HEK293 (cell line): ENCODE data around the gene JOSD2.
A peak's percentile ranks its signal among the peaks of the same experiment; 100 is the strongest.

Experiments used
- CTCF ChIA-PET: fragments of 350-600 bp; formaldehyde crosslinking; extraction: SDS; loops from one replicate; lab custom pipeline; 2021; ENCODE audit warnings: antibody characterized with exemption; lab: Yijun Ruan, JAX
- POLR2A ChIA-PET: fragments of 300-600 bp; formaldehyde crosslinking; extraction: SDS; loops from one replicate; lab custom pipeline; 2020; ENCODE audit warnings: antibody characterized with exemption, inconsistent platforms; lab: Yijun Ruan, JAX
- H3K27ac ChIP-seq: fragments of 200-500 bp; sonication (Bioruptor generic); 2 replicates; pipeline ENCODE4 v1.5.1; 2014; ENCODE audit warnings: low read depth, low read length, control low read depth, inconsistent platforms; ENCODE audit errors: extremely low read depth
- H3K36me3 ChIP-seq, 2 experiments: fragments of 200-500 bp in 1 of 2; sonication (Bioruptor generic) in 1 of 2; 1 replicate in 1 of 2; 2 replicates in 1 of 2; pipeline ENCODE4 v1.5.1; 2014 to 2017; ENCODE audit warnings: inconsistent platforms in 2 of 2, low read length in 2 of 2; ENCODE audit not compliant: control insufficient read depth in 2 of 2, insufficient read depth in 1 of 2
- H3K4me1 ChIP-seq: fragments of 200-500 bp; sonication (Bioruptor generic); 2 replicates; pipeline ENCODE4 v1.5.1; 2014; ENCODE audit warnings: mild to moderate bottlenecking, low read length, inconsistent platforms; ENCODE audit not compliant: control insufficient read depth, insufficient read depth
- H3K4me3 ChIP-seq: 2 replicates; pipeline ENCODE4 v1.5.1; 2011; ENCODE audit warnings: low read depth, mild to moderate bottlenecking, control low read depth, low read length, moderate library complexity
- H3K9me3 ChIP-seq: fragments of 200-500 bp; sonication (Bioruptor generic); 2 replicates; pipeline ENCODE4 v1.5.1; 2014; ENCODE audit warnings: low read depth, low read length, inconsistent platforms; ENCODE audit not compliant: control insufficient read depth, insufficient read depth
- GLIS1 ChIP-seq: fragments of 450-650 bp; formaldehyde crosslinking; IDR thresholded peaks from 2 replicates; pipeline ENCODE4 v1.5.1; 2016; ENCODE audit warnings: missing biosample characterization, missing genetic modification characterization
- KLF1 ChIP-seq: fragments of 450-650 bp; formaldehyde crosslinking; IDR thresholded peaks from 2 replicates; pipeline ENCODE4 v1.5.1; 2016; ENCODE audit warnings: missing biosample characterization, missing genetic modification characterization
- MZF1 ChIP-seq: fragments of 450-650 bp; formaldehyde crosslinking; IDR thresholded peaks from 2 replicates; pipeline ENCODE4 v1.5.1; 2017; ENCODE audit warnings: missing biosample characterization, missing genetic modification characterization, borderline replicate concordance
- RBAK ChIP-seq: fragments of 450-650 bp; formaldehyde crosslinking; IDR thresholded peaks from 2 replicates; pipeline ENCODE4 v1.5.1; 2016; ENCODE audit warnings: missing biosample characterization, missing genetic modification characterization
- ZBTB20 ChIP-seq: fragments of 450-650 bp; formaldehyde crosslinking; IDR thresholded peaks from 2 replicates; pipeline ENCODE4 v1.5.1; 2016; ENCODE audit warnings: missing biosample characterization, missing genetic modification characterization
- ZBTB21 ChIP-seq: fragments of 450-650 bp; formaldehyde crosslinking; IDR thresholded peaks from 2 replicates; pipeline ENCODE4 v1.5.1; 2017; ENCODE audit warnings: missing biosample characterization, missing genetic modification characterization
- ZNF132 ChIP-seq: fragments of 450-650 bp; formaldehyde crosslinking; IDR thresholded peaks from 2 replicates; pipeline ENCODE4 v1.5.1; 2017; ENCODE audit warnings: missing biosample characterization, missing genetic modification characterization, borderline replicate concordance
- ZNF2 ChIP-seq: fragments of 450-650 bp; formaldehyde crosslinking; IDR thresholded peaks from 2 replicates; pipeline ENCODE4 v1.5.1; 2016; ENCODE audit warnings: missing biosample characterization, missing genetic modification characterization
- ZNF623 ChIP-seq: fragments of 450-650 bp; formaldehyde crosslinking; IDR thresholded peaks from 2 replicates; pipeline ENCODE4 v1.5.1; 2016; ENCODE audit warnings: missing biosample characterization, missing genetic modification characterization
- ZNF777 ChIP-seq: fragments of 450-650 bp; formaldehyde crosslinking; IDR thresholded peaks from 2 replicates; pipeline ENCODE4 v1.5.1; 2017; ENCODE audit warnings: missing biosample characterization, missing genetic modification characterization, borderline replicate concordance
- TF ChIP-seq, protein P1 (sequence below): fragments of 450-650 bp; IDR thresholded peaks from 2 replicates; pipeline ENCODE4 v1.5.1; 2018; ENCODE audit warnings: missing biosample characterization, mild to moderate bottlenecking, missing genetic modification characterization
- TF ChIP-seq, protein P2 (sequence below): fragments of 450-650 bp; formaldehyde crosslinking; IDR thresholded peaks from 2 replicates; pipeline ENCODE4 v1.5.1; 2016; ENCODE audit warnings: missing biosample characterization, missing genetic modification characterization
- TF ChIP-seq, protein P3 (sequence below): fragments of 450-650 bp; formaldehyde crosslinking; IDR thresholded peaks from 2 replicates; pipeline ENCODE4 v1.5.1; 2016; ENCODE audit warnings: missing biosample characterization, missing genetic modification characterization
- TF ChIP-seq, protein P4 (sequence below): fragments of 450-650 bp; formaldehyde crosslinking; IDR thresholded peaks from 2 replicates; pipeline ENCODE4 v1.5.1; 2016; ENCODE audit warnings: missing biosample characterization, missing genetic modification characterization, borderline replicate concordance
- TF ChIP-seq, protein P5 (sequence below): fragments of 450-650 bp; formaldehyde crosslinking; IDR thresholded peaks from 2 replicates; pipeline ENCODE4 v1.5.1; 2016; ENCODE audit warnings: missing biosample characterization, missing genetic modification characterization

The JOSD2 gene

DNA sequence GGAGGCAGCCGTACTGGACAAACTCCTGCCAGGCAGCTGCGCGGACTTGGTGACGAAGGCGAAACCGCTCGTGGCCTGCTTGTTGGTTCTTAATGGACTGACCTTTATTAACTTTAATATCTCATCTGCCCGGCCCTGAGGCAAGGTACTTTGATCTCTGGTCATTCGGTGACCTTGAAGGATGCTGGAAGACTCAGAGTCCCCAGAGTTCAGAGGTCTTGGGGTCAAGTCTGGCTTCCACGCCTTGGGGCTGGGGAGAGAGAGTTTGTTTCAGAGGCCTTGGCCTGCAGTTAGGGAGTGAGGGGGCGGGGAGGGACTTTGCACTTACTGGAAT is 44.3 kb downstream of the JOSD2 start (continued):
- TF ChIP-seq ZBTB21 (tag by site-specific recombination) (no peak), ZNF2 (tag by site-specific recombination) (no peak), ZBTB20 (tag by site-specific recombination) (no peak), RBAK (tag by site-specific recombination) (no peak)
- TF ChIP-seq, protein P1, sequence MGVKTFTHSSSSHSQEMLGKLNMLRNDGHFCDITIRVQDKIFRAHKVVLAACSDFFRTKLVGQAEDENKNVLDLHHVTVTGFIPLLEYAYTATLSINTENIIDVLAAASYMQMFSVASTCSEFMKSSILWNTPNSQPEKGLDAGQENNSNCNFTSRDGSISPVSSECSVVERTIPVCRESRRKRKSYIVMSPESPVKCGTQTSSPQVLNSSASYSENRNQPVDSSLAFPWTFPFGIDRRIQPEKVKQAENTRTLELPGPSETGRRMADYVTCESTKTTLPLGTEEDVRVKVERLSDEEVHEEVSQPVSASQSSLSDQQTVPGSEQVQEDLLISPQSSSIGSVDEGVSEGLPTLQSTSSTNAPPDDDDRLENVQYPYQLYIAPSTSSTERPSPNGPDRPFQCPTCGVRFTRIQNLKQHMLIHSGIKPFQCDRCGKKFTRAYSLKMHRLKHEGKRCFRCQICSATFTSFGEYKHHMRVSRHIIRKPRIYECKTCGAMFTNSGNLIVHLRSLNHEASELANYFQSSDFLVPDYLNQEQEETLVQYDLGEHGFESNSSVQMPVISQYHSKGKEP = no peak
- TF ChIP-seq, protein P2, sequence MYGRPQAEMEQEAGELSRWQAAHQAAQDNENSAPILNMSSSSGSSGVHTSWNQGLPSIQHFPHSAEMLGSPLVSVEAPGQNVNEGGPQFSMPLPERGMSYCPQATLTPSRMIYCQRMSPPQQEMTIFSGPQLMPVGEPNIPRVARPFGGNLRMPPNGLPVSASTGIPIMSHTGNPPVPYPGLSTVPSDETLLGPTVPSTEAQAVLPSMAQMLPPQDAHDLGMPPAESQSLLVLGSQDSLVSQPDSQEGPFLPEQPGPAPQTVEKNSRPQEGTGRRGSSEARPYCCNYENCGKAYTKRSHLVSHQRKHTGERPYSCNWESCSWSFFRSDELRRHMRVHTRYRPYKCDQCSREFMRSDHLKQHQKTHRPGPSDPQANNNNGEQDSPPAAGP = no peak

DNA sequence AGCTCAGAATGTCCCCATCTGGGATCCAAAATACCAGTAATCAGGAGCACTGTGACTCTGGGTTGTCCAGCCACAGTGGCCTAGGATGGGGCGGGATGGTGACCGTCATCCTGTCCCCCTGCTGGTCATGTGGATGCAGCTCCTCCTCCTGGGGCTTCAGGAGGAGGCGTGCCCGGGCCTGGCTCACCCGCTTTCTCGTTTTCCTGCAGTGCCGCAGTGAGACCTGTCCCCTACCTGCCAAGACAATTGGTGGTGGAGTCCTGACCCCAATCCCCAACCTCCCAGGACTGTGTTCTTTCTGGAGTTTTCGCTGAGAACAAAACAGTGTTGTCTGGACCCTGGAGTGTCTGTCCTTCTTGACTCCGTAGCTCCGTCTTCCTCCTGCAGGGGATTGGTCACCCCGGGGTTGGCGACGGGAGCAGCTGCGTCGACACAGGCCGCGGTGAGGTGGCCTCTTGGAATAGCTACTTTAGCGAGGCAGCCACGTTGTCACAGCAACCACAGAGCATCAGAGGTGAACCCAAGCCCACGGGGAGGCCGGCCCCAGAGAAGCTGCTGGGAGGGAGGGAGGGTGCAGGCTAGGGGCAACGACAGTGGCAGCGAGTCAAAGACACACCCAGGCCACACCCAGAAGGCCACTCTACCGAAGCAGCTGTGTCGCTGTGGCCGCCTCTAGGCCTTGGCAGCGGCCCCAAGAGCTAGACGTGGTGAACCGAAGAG is 44.8 kb downstream of the JOSD2 start:
- Histone ChIP-seq H3K27ac (no peak overlapping the region), H3K36me3 (no peaks in the 10 kb centered on the region), H3K4me3 (no peak overlapping the region), H3K4me1 (no peaks in the 10 kb centered on the region), H3K9me3 (no peaks in the 10 kb centered on the region)
- TF ChIP-seq KLF1 (tag by site-specific recombination) (peak; percentile 81), GLIS1 (tag by site-specific recombination) (no peak)
- TF ChIP-seq, protein P3, sequence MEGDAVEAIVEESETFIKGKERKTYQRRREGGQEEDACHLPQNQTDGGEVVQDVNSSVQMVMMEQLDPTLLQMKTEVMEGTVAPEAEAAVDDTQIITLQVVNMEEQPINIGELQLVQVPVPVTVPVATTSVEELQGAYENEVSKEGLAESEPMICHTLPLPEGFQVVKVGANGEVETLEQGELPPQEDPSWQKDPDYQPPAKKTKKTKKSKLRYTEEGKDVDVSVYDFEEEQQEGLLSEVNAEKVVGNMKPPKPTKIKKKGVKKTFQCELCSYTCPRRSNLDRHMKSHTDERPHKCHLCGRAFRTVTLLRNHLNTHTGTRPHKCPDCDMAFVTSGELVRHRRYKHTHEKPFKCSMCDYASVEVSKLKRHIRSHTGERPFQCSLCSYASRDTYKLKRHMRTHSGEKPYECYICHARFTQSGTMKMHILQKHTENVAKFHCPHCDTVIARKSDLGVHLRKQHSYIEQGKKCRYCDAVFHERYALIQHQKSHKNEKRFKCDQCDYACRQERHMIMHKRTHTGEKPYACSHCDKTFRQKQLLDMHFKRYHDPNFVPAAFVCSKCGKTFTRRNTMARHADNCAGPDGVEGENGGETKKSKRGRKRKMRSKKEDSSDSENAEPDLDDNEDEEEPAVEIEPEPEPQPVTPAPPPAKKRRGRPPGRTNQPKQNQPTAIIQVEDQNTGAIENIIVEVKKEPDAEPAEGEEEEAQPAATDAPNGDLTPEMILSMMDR (tag by site-specific recombination) = 0 out of 2 replicates have a peak, but pooled peaks have one; percentile 14
- ChIA-PET CTCF (interaction anchor here (1.0 to 2.8 kb wide), 6 partner anchors 18 to 109 kb away, joined by 3 to 11 read pairs (median 3); no protein-coding TSS in a partner anchor), POLR2A (interaction anchor here (0.6 to 1.7 kb wide), 5 partner anchors 11 to 137 kb away, joined by 3 to 5 read pairs (median 5); partner anchors contain the start of gene POLD1)

DNA sequence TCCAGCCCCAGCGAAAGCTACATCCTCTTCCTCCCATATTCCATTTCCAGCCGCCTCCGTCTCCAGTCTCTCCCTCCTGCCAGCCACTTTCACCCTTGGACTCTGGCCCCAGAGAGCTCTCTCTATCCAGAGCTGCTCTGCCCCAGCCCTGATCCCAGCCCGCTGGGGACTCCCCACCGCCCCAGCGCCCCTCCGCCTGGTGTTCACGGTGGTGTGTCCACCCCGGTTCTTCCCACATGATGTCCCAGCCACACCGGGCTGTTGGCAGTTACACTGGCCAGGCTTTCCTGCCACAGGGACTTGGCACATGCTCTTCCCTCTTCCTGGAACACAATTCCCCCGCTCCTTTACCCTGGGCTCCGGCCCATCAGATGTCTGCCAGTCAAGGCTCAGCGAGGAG is 46.0 kb downstream of the JOSD2 start:
- no peaks in the 10 kb centered on the region for H3K36me3 ChIP-seq
- no peaks in the 10 kb centered on the region for H3K4me1 ChIP-seq
- POLR2A ChIA-PET = interaction anchor here (1.1 to 1.7 kb wide), 3 partner anchors 9 to 96 kb away, joined by 3 to 5 read pairs (median 5); partner anchors contain the start of gene POLD1
- H3K4me3 ChIP-seq = no peak overlapping the region
- CTCF ChIA-PET = interaction anchor here (0.6 to 2.8 kb wide), 5 partner anchors 13 to 345 kb away, joined by 3 to 11 read pairs (median 3); no protein-coding TSS in a partner anchor
- no peak overlapping the region for H3K27ac ChIP-seq
- peak; percentile 77 for TF ChIP-seq ZNF623 (tag by site-specific recombination)
- no peak for TF ChIP-seq ZNF777 (tag by site-specific recombination)
- TF ChIP-seq MZF1 (tag by site-specific recombination) = no peak
- H3K9me3 ChIP-seq = no peaks in the 10 kb centered on the region

DNA sequence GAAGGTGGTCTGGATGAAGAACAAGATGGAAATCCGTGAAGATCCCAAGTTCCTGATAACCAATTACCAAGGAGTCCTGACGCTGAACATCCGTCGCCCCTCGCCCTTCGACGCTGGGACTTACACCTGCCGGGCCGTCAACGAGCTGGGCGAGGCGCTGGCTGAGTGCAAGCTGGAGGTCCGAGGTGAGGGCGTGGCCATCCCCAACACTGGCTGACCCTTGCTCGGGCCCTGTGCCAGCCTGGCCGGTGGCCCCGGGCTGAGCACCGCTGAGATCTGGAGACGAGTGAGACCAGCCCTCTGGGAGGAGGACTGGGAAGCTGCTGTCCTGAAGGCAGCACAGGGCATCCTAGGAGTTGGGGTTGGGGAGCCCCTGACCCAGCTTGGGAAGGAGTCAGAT is 46.6 kb downstream of the JOSD2 start:
- no peak overlapping the region for H3K27ac ChIP-seq
- TF ChIP-seq, protein P4, sequence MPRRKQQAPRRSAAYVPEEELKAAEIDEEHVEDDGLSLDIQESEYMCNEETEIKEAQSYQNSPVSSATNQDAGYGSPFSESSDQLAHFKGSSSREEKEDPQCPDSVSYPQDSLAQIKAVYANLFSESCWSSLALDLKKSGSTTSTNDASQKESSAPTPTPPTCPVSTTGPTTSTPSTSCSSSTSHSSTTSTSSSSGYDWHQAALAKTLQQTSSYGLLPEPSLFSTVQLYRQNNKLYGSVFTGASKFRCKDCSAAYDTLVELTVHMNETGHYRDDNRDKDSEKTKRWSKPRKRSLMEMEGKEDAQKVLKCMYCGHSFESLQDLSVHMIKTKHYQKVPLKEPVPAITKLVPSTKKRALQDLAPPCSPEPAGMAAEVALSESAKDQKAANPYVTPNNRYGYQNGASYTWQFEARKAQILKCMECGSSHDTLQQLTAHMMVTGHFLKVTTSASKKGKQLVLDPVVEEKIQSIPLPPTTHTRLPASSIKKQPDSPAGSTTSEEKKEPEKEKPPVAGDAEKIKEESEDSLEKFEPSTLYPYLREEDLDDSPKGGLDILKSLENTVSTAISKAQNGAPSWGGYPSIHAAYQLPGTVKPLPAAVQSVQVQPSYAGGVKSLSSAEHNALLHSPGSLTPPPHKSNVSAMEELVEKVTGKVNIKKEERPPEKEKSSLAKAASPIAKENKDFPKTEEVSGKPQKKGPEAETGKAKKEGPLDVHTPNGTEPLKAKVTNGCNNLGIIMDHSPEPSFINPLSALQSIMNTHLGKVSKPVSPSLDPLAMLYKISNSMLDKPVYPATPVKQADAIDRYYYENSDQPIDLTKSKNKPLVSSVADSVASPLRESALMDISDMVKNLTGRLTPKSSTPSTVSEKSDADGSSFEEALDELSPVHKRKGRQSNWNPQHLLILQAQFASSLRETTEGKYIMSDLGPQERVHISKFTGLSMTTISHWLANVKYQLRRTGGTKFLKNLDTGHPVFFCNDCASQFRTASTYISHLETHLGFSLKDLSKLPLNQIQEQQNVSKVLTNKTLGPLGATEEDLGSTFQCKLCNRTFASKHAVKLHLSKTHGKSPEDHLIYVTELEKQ (tag by site-specific recombination) = no peak
- no peak for TF ChIP-seq ZNF132 (tag by site-specific recombination)
- TF ChIP-seq, protein P5, sequence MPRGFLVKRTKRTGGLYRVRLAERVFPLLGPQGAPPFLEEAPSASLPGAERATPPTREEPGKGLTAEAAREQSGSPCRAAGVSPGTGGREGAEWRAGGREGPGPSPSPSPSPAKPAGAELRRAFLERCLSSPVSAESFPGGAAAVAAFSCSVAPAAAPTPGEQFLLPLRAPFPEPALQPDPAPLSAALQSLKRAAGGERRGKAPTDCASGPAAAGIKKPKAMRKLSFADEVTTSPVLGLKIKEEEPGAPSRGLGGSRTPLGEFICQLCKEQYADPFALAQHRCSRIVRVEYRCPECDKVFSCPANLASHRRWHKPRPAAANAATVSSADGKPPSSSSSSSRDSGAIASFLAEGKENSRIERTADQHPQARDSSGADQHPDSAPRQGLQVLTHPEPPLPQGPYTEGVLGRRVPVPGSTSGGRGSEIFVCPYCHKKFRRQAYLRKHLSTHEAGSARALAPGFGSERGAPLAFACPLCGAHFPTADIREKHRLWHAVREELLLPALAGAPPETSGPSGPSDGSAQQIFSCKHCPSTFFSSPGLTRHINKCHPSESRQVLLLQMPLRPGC = no peak
- ChIA-PET POLR2A (interaction anchor here (0.5 to 1.7 kb wide), 3 partner anchors 10 to 535 kb away, joined by 3 to 5 read pairs (median 3); partner anchors contain the start of gene POLD1), CTCF (interaction anchor here (0.6 to 4.7 kb wide), 10 partner anchors 12 to 380 kb away, joined by 3 to 38 read pairs (median 4); partner anchors contain the start of genes EMC10, GARIN5A and NR1H2)
- H3K4me1 ChIP-seq = no peaks in the 10 kb centered on the region
- no peaks in the 10 kb centered on the region for H3K36me3 ChIP-seq
- H3K9me3 ChIP-seq = no peaks in the 10 kb centered on the region
- no peak overlapping the region for H3K4me3 ChIP-seq
